Stimulated activated CD8-positive, alpha-beta memory T cell treated with anti-CD3 and anti-CD28 coated beads, Interleukin-2, amount 100 ng/mL, for 48 hours (primary cell): ENCODE results near the gene WRAP73.
A peak's percentile ranks its signal among the peaks of the same experiment; 100 is the strongest.

Experiments
- DNase-seq, 2 donors: peaks; one replicate each; pipeline ENCODE4 v3.0.0-alpha.2; 2020; ENCODE audit warnings: low read depth in 2 of 2

Gene WRAP73, protein sequence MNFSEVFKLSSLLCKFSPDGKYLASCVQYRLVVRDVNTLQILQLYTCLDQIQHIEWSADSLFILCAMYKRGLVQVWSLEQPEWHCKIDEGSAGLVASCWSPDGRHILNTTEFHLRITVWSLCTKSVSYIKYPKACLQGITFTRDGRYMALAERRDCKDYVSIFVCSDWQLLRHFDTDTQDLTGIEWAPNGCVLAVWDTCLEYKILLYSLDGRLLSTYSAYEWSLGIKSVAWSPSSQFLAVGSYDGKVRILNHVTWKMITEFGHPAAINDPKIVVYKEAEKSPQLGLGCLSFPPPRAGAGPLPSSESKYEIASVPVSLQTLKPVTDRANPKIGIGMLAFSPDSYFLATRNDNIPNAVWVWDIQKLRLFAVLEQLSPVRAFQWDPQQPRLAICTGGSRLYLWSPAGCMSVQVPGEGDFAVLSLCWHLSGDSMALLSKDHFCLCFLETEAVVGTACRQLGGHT

GRCh38 chr1:3649342-3650247, at the start of gene WRAP73:
Gene WRAP73 (minus strand): TSS chr1:3650103. CDS start chr1:3649999, 104 bp downstream.
- peak; percentile 78 to 87 for DNase-seq

DNA sequence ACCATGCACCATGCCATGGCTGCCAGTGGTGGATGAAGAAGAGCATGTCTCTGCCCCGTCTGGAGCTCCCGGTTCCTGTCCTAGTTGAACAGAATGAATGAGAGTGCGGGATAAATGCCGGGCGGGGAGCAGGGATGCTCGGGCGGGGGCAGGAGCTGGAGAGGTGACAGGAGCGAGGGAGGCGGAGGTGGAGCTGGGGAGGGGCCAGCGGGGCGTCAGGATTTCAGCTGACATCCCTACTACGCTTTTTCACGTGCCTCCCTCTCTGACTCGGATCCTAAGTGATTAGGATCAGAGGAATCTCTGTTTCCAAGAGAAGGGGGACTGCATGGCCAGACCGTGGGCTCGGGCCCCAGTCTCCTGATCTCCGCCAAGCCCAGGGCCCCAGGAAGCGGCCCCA, 49.7 kb upstream of the WRAP73 start:
- no peak for DNase-seq

DNA sequence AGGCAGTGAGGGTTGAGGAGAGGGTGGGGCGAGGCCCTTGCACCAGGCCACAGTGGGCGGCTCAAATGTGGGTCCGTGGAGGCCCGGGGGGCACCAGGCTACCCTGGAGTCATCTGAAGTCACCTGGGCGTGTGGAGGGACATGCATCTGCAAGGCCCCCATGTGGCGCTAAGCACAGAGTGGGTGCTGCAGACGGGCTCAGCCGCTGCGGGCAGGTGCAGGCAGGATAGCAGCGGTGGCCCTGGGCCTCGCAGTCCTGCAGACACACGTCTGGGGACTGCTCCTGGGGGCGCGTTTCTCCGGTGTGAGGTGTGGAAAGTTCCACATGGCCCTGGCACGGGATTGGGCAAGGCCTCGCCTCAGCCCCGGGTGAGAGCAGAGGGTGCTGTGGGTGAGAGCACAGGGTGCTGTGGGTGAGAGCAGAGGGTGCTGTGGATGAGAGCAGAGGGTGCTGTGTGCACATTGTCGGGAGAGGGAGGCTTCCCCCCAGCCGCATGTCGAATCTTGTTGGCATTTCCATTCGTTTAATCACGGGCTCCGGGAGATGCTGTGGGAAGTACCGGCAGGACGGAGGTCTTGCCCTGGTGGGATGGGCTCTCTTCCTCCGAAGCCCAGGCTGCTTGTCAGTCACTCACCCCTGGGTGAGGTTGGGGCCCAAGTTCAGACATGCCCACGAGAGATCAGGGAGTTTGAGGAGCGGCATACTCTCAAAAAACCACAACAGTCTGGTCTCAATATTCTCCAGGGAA, 48.9 kb upstream of the WRAP73 start:
- DNase-seq = no peak

DNA sequence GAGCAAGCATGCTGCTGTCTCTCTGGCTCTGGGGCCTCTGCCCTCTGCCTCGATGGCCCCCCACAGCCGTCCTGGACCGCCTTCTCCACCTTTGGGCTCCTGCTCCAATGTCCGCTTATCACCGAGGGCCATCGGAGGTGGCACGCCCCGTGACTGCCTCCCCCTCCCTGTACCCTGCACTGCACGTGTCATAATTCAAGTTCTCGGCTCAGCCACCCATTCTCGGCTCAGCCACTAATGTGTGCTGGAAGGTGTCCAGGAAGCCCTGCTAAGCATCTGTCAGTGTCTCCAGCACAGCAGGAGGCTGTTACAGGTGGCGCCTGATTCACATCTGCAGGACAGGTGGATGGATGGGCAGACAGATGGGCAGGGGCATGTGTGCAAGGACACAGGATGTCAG, 47.9 kb upstream of the WRAP73 start:
- no peak for DNase-seq

DNA sequence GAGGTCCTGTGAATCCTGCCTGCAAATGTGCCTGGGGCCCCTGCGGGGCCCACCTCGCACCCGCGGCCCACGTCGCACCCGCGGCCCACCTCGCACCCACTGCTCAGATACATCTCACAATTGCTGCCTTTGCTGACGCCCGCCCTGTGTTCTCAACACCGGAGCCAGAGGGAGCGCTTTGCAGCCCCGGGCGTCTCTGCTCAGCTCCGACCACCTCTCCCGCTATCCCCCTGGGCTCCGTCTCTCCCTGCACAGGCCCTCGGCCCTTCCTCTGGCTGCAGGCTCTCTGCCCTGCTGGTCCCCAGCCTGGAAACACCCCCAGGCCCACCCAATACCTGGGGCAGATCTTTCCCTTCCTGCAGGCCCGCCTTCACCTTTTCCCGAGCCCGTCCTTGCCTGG, 47.2 kb upstream of the WRAP73 start:
- DNase-seq = no peak

GRCh38 chr1:3696689-3697088, 46.8 kb upstream of the WRAP73 start:
- DNase-seq = no peak

DNA sequence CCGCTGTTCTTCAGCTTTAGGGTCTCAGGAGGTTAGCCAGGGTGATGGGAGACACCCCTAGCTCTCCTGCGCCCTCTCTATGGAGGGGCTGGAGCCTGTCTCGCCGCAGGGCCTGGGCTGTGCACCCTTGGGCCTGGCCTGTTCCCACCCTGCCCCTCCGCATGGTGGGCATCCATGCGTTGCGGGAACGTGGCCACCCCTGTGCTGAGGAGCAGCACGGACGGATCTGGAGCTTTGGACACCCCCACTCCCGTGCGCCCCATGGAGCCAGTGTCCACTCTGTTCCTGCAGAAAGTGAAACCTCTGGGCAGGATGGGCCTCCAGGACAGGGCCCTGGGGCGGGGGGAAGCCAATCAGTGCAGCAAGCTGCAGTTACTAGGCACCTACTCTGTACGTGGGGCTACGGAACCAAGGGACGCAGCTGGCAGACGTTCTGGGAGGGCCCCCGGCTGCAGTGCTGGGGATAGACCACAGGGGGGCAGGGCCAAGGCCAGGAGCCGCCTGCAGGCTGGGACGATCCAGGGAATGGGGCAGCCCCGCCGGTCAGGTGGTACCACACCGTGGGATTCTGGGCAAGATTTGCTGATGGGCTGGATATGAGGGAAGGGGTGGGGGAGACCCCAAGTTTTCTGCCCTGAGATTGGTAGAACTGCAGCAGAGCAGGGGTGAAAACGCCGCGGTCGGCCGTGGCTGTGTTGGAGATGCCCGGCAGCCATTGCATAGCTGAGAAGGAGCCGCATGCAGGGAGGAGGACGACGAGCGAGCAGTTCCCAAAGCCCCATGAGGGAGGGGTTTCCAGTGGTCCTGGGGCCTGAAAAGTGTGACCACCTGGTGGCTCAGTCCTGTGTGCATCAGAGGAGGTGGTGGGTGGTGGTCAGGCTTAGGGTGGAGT, 45.7 kb upstream of the WRAP73 start:
- DNase-seq = peak in 1 of 2 donors; percentile 13

DNA sequence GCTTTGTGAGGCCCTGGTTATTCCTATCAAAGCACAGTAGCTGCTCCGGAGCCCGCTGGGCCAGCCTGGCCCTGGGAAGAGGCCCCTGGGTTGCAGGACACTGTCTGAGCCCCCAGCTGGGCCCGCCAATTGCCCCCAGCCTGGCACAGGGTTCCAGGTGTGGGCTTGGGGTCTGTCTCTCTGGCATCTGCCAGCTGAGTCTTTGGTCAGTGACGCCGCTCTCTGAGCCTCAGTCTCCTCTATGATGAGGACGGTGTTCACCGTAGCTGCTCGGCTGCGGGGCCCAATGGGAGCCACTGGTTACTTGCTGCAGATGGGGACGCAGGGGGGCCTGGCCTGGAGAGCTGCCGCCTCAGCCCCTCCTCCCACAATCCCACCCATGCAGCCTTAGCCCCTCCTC, 43.4 kb upstream of the WRAP73 start:
- DNase-seq = no peak

- DNase-seq = no peak
These were observed 42.7 kb upstream of the WRAP73 start for GRCh38 chr1:3692598-3692997.

DNA sequence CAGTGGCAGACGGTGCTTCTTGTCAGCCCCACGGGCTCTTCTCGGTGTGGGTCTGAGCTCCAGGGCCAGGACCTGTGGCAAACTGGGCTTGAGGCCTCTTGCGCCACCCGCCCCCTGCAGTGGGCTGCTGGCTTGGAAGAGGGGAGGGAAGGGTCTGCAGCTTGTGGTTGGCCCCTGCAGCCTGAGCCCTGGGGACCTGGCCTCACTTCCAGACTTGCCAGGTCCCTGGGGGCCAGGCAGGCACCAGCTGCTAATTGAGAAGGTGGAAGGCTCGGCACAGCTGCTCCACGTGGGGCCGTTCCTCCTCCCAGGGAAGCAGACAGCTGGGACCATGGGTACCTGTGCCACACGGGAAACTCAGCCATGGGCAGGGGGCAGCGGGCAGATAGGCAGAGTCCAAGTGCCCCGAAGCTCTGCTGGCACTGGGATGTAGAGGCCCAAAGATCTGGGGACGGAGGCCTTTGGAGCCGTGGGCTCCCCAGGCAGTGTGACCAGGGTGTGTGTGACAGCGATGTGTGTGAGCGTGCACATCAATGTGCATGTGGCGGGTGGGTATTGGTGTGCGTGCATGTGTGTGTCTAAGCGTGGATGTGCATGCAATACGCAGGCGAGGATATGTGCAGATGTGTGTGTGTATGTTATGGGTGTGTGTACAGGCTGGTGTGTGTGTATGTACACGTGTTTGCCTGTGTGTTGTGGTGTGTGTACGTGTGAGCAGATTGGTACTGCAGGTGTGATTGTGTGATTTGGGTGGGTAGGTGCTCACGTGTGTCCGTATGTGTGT, 41.7 kb upstream of the WRAP73 start:
- DNase-seq = no peak

DNA sequence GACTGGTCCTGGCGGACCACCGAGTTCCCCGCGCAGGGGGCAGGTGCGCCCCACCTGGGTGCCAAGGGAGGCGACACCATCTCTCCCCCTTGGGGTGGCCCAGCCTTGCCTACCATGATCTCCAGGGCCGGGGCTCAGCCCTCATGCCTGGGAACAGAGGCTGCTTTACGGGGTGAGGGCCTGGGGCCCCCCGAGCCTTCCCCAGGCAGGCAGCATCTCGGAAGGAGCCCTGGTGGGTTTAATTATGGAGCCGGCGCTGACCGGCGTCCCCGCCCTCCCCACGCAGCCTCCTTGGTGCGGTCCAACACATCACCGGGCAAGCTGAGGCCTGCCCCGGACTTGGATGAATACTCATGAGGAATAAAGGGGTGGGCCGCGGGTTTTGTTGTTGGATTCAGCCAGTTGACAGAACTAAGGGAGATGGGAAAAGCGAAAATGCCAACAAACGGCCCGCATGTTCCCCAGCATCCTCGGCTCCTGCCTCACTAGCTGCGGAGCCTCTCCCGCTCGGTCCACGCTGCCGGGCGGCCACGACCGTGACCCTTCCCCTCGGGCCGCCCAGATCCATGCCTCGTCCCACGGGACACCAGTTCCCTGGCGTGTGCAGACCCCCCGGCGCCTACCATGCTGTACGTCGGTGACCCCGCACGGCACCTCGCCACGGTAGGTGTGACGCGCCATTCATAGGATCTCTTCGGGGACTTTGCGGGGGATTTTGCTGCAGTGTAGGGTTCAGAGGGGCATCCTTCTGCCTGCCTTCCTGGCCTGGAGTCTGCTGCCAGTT, 40.6 kb upstream of the WRAP73 start:
- DNase-seq = no peak

GRCh38 chr1:3689138-3689750, 39.3 kb upstream of the WRAP73 start:
- no peak for DNase-seq

DNA sequence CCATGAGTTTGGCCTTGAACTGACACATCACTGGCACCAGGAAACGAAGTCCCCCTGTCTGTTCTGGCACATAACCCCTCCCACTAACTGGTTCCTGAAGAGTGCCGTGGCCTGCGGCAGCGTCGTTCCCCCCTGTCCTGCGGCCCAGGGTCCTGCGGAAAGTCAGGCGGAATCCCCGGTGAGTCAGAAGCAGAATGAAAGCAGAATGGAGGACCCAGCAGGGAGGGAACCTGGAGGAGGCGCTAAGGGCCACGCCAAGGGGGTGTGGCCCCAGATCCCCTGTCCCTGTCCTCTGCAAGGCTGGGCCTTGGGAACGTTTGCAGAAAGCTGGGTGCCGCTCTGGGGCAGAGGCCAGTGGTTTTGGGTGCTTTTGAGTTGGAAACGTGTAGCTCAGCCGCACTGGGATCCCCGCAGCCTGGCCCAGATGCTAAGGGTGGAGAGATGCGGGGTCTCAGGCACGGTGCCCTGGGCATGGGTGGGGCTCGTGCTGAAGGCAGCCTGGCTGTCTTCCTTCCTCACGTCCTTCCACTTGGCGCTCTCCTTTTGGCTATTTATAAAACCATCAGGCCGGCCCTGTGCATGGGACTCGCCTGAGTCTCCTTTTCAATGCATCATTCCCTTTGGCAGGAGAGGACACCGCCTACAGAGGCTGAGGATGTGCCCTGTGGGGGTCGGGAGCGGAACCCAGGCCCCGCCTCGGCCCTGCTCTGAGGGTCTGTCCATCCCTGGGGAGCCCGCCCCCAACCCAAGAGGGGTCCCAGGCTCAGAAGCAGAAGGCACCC, 38.6 kb upstream of the WRAP73 start:
- no peak for DNase-seq

DNA sequence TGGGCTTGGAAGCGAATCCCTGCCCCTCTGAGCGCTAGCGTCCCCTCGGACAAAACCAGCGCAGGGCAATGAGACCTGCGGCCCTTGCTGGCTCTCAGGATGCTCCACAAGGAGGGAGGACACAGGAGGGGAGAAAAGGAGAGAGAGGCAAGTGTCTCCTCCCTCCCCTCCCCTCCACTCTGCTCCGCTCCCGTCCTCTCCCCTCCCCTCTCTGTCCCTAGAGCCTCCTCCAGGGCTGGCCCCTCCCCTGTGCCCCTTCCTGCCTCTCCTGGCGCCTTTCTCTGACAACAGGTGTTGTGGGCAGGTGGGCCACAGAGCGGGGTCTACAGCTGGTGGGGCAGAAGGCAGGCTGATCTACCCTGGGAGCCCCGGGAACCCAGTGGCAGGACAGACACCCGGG, 37.6 kb upstream of the WRAP73 start:
- no peak for DNase-seq

DNA sequence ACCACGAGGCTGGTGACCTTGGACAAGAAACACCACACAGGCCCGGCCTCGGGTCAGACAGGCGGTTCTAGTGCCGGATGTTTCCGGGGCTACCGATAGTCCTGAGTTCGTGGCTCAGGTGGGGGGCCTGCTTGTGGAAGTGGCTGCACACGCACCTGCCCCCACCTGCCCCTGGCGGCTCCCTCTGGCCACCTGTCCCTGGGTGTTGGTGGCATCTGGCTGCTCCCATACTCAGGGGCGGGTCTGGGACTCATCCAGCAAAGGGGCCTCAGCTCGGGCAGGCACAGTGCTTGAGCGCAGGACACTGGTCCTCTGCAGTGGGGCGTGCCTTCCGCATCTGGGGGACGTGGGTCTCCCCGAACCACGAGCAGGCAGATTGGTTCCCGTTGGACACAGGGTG, 36.0 kb upstream of the WRAP73 start:
- no peak for DNase-seq

DNA sequence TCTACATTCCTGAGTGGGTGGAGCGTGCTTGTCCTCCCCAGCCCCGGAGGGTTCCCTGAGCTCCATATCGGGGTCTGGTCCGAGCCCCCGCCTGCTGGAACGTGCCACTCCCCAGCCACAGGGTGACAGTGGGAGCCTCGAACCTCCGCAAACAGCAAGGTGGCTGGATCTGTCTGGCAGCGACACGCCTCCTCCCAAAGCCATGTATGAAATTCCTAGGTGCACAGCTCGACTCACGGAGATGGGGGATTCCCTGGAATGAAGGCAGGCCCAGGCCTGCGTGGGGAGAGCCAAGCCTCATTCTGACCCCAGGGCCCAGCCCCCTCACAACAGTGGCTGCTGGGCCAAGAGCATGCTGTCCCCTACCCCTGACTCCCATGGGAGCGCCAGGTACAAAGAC, 35.3 kb upstream of the WRAP73 start:
- no peak for DNase-seq

DNA sequence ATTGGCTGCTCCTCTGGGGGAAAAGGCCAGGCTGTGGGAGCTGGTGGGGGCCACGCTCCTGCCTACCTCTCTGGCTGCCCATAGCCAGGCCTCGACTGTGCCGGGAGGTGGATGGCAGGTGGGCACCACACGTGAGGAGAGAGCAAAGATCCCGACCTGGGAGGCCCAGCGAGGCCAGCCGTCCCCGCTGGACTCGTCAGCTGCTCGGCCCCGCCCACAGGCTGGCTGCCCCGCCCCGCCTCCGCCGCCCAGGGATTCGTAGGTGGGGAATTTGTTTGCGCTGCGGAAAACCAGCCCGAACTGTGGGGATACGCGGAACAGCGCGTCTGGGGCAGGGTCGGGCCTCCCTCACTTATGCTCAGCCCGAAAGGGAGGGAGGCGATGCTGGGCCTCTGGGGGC, 34.1 kb upstream of the WRAP73 start:
- DNase-seq = no peak

- no peak for DNase-seq
These were observed 33.3 kb upstream of the WRAP73 start for GRCh38 chr1:3683197-3683596.
